GM21423 (cell line): ENCODE data around the gene ETFB.

Source experiments
- ATAC-seq: cut with Tn5 transposase; IDR thresholded peaks from one replicate; pipeline ENCODE4 v1.9.1; 2021; ENCODE audit warnings: mild to moderate bottlenecking, moderate library complexity; ENCODE audit not compliant: unreplicated experiment

The ETFB gene

GRCh38 chr19:51296336-51297093 is 69.7 kb downstream of the ETFB start:
- ATAC-seq = no peak

DNA sequence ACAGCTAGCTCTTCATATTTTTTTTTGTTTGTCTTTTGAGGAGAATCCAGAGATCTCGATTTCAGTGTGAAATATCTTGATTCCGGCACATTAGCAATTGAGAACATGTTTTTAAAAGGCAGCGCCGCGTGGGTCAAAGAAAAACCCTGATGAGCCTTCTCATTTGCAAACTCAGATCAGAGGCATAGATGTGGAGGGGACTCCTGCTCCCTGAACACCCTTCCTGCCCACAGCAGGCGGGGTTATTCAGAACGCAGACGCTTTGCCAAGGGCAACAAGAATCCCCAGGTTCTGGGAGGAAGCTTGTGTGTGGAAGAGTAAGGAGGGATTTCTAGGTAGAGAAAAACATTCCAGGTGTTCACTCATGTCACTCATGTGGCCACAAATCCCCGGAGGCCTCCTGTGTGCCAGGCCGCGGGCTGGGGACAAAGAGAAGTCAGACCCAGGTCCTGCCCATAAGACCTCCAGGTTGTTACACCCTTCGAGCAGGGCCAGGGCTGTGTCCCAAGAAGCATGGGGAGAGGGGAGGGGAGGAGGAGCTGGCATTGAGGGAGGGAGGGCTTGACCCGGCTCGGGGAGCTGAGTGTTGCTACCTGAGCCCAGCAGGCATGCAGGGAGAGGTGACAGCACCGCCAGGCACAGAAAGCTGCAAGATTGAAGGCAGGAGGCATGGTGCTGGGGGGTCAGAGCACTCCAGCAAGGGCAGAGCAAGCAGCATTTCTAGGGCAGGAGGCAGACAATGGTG is 70.6 kb downstream of the ETFB start:
- no peak for ATAC-seq
